HepG2 (cell line): Measurements from ENCODE around the gene TEKT1. TPM values are rescaled to one million over a fixed set of nuclear protein-coding genes. Genes with fewer than 3 reads are reported as not detected.

Experiments used
- AGO1 ChIP-seq: fragments of 200-400 bp; formaldehyde crosslinking; IDR thresholded peaks from 2 replicates; pipeline ENCODE4 v1.6.1; 2017; ENCODE audit warnings: mild to moderate bottlenecking, low read depth, low read length, moderate library complexity; ENCODE audit not compliant: poor library complexity, severe bottlenecking
- DR1 ChIP-seq: sonication (generic); formaldehyde crosslinking; IDR thresholded peaks from 2 replicates; pipeline ENCODE4 v1.8.0; 2021; ENCODE audit warnings: mild to moderate bottlenecking, missing genetic modification reagents, inconsistent platforms
- FLYWCH1 ChIP-seq: sonication (generic); formaldehyde crosslinking; IDR thresholded peaks from 2 replicates; pipeline ENCODE4 v1.8.1; 2023; ENCODE audit warnings: mild to moderate bottlenecking, missing genetic modification reagents
- FOXJ3 ChIP-seq: sonication (generic); formaldehyde crosslinking; IDR thresholded peaks from 2 replicates; pipeline ENCODE4 v1.4.0; 2020; ENCODE audit warnings: missing genetic modification reagents, mild to moderate bottlenecking, borderline replicate concordance
- FOXP4 ChIP-seq: sonication (generic); formaldehyde crosslinking; IDR thresholded peaks from 2 replicates; pipeline ENCODE4 v1.4.0; 2020; ENCODE audit warnings: missing genetic modification reagents
- GABPA ChIP-seq, 2 experiments: IDR thresholded peaks; 2 replicates each; pipeline ENCODE4 v1.6.1; 2011 to 2016; ENCODE audit warnings: low read depth in 2 of 2, low read length in 1 of 2, missing biosample characterization in 1 of 2, missing genetic modification characterization in 1 of 2
- HMGA1 ChIP-seq: sonication (generic); formaldehyde crosslinking; conservative IDR thresholded peaks from 2 replicates; pipeline ENCODE4 v1.4.0; 2020; ENCODE audit warnings: missing genetic modification reagents
- HNF4A ChIP-seq: sonication (generic); formaldehyde crosslinking; IDR thresholded peaks from 2 replicates; pipeline ENCODE4 v1.4.0; 2020; ENCODE audit warnings: missing genetic modification reagents
- HNF4G ChIP-seq, 2 experiments: sonication (generic) in 1 of 2; formaldehyde crosslinking in 1 of 2; IDR thresholded peaks; 2 replicates each; pipeline versions ENCODE4 v1.4.0 to v1.6.1; 2011 to 2020; ENCODE audit warnings: borderline replicate concordance in 2 of 2, low read depth in 2 of 2, mild to moderate bottlenecking in 2 of 2, low read length in 1 of 2, missing genetic modification reagents in 1 of 2, moderate library complexity in 1 of 2
- IKZF4 ChIP-seq: sonication (generic); formaldehyde crosslinking; IDR thresholded peaks from 2 replicates; pipeline ENCODE4 v1.5.1; 2020; ENCODE audit warnings: borderline replicate concordance, mild to moderate bottlenecking, low read depth, missing genetic modification reagents; ENCODE audit errors: not compliant biosample characterization
- POGK ChIP-seq: sonication (generic); formaldehyde crosslinking; conservative IDR thresholded peaks from 2 replicates; pipeline ENCODE4 v1.8.0; 2022; ENCODE audit warnings: mild to moderate bottlenecking, moderate library complexity, missing genetic modification reagents
- RFX5 ChIP-seq: IDR thresholded peaks from 2 replicates; pipeline ENCODE4 v1.6.1; 2011; ENCODE audit warnings: low read depth, low read length, improper control_type of control experiment
- SIX1 ChIP-seq: sonication (generic); formaldehyde crosslinking; IDR thresholded peaks from 2 replicates; pipeline ENCODE4 v1.4.0; 2020; ENCODE audit warnings: missing genetic modification reagents, borderline replicate concordance
- SNAPC2 ChIP-seq: sonication (generic); formaldehyde crosslinking; IDR thresholded peaks from 2 replicates; pipeline ENCODE4 v1.8.1; 2022; ENCODE audit warnings: mild to moderate bottlenecking, missing genetic modification reagents
- SP2 ChIP-seq: sonication (generic); formaldehyde crosslinking; IDR thresholded peaks from 2 replicates; pipeline ENCODE4 v1.5.1; 2020; ENCODE audit warnings: mild to moderate bottlenecking, missing genetic modification reagents
- ZNF235 ChIP-seq: sonication (generic); formaldehyde crosslinking; IDR thresholded peaks from 2 replicates; pipeline ENCODE4 v1.8.1; 2023; ENCODE audit warnings: mild to moderate bottlenecking, missing genetic modification reagents, borderline replicate concordance
- ZNF264 ChIP-seq: sonication (generic); formaldehyde crosslinking; IDR thresholded peaks from 2 replicates; pipeline ENCODE4 v1.4.0; 2020; ENCODE audit warnings: missing genetic modification reagents
- ZNF343 ChIP-seq: sonication (generic); formaldehyde crosslinking; IDR thresholded peaks from 2 replicates; pipeline ENCODE4 v1.4.0; 2020; ENCODE audit warnings: mild to moderate bottlenecking, missing genetic modification reagents
- ZNF710 ChIP-seq: sonication (generic); formaldehyde crosslinking; IDR thresholded peaks from 2 replicates; pipeline ENCODE4 v1.5.0; 2020; ENCODE audit warnings: mild to moderate bottlenecking, missing genetic modification reagents, borderline replicate concordance
- ZNF800 ChIP-seq: sonication (generic); formaldehyde crosslinking; IDR thresholded peaks from 2 replicates; pipeline ENCODE4 v1.4.0; 2020; ENCODE audit warnings: missing genetic modification reagents
- polyA plus RNA-seq, 8 experiments: library from polyadenylated mRNA; depleted of rRNA in 3 of 8; stranded (reverse) in 7 of 8; unstranded in 1 of 8; fragments of >200 nt; fragmentation: Illumina TruSeq in 4 of 8; extraction: Trizol in 4 of 8; gene quantifications; 2 replicates each; pipeline versions ENCODE4 v1.2.1 to v1.2.3, GENCODE V29; 2011 to 2016; ENCODE audit warnings: low read depth in 4 of 8, missing spikeins in 1 of 8, mixed read lengths in 1 of 8; ENCODE audit not compliant: insufficient read depth in 1 of 8
- total RNA-seq, 5 experiments: library from RNA; depleted of rRNA; stranded (reverse); fragments of >200 nt; fragmentation: Illumina TruSeq; extraction: Trizol; gene quantifications; 2 replicates each; pipeline ENCODE4 v1.2.3, GENCODE V29; 2016; ENCODE audit warnings: low read depth in 1 of 5

The TEKT1 gene
- total and polyA plus RNA-seq, 2 of the 13 experiments (the other 11 are each of a cell fraction or from before 2014, with no cell fraction given), result not detected

- TF ChIP-seq FOXP4 (0 out of 2 replicates have a peak, but pooled peaks have one; percentile 36), DR1 (CRISPR knock-in tag) (no peak), SP2 (CRISPR knock-in tag) (no peak; the same call in 1 of the 2 replicates), HNF4G (IDR thresholded peaks at IDR 0.05; ENCODE audit: borderline replicate concordance, low read depth, low read length) (peak; percentile 43; the same call in 1 of the 2 replicates), HNF4G (CRISPR knock-in tag; IDR thresholded peaks at IDR 0.05; ENCODE audit: borderline replicate concordance, low read depth) (no peak), HMGA1 (no peak), ZNF710 (CRISPR knock-in tag) (peak; percentile 60; the same call in 1 of the 2 replicates), ZNF235 (CRISPR knock-in tag) (no peak), SNAPC2 (no peak), ZNF264 (CRISPR knock-in tag) (no peak), IKZF4 (no peak), POGK (no peak), ZNF800 (CRISPR knock-in tag) (no peak), HNF4A (CRISPR knock-in tag) (peak; percentile 78), RFX5 (no peak), AGO1 (no peak), FLYWCH1 (CRISPR knock-in tag) (no peak), SIX1 (CRISPR knock-in tag) (0 out of 2 replicates have a peak, but pooled peaks have one; percentile 17), GABPA (IDR thresholded peaks at IDR 0.05; ENCODE audit: low read depth, low read length) (no peak), GABPA (CRISPR knock-in tag; IDR thresholded peaks at IDR 0.05; ENCODE audit: low read depth) (peak; percentile 77), FOXJ3 (CRISPR knock-in tag) (no peak), ZNF343 (CRISPR knock-in tag) (no peak)
Observed at GRCh38 chr17:6752068-6752909, 79.2 kb downstream of the TEKT1 start (continued).
